GM12878 (cell line): Measurements from ENCODE around the gene SNRNP200. TPM values are rescaled to one million over a fixed set of nuclear protein-coding genes. Genes with fewer than 3 reads are reported as not detected.

ENCODE experiments used
- ATAC-seq: fragments of 200-7000 bp; cut with Tn5 transposase; 3 replicates; pipeline ENCODE4 v1.9.1; 2020; ENCODE audit warnings: mild to moderate bottlenecking, moderate library complexity
- BruUV-seq: library from RNA; stranded (reverse); fragments of 400-500 nt; replicated peaks from 2 replicates; lab custom pipeline; 2021; lab: Mats Ljungman, UMichigan
- CTCF ChIA-PET: fragments of 300-600 bp; sonication (Branson Sonifier 250); formaldehyde crosslinking; extraction: SDS; loops from one replicate; lab custom pipeline; 2021; ENCODE audit warnings: inconsistent platforms; lab: Yijun Ruan, JAX
- POLR2A ChIA-PET: fragments of 350-600 bp; formaldehyde crosslinking; extraction: SDS; loops from one replicate; lab custom pipeline; 2021; ENCODE audit warnings: inconsistent platforms; lab: Charles Lee
- RAD21 ChIA-PET: fragments of 300-600 bp; sonication (Branson Sonifier 250); formaldehyde crosslinking; loops from one replicate; lab custom pipeline; 2023; ENCODE audit warnings: antibody characterized with exemption; ENCODE audit not compliant: unreplicated experiment; lab: Charles Lee
- SMC1A ChIA-PET: fragments of 300-600 bp; sonication (Branson Sonifier 250); formaldehyde crosslinking; loops from one replicate; lab custom pipeline; 2023; ENCODE audit not compliant: unreplicated experiment, uncharacterized antibody; lab: Charles Lee
- DNase-seq: peaks from one replicate; pipeline ENCODE4 v3.0.0-alpha.2; 2011; ENCODE audit warnings: low read depth, low spot score
- FAIRE-seq: peaks from 3 replicates; lab custom pipeline; 2011; peaks lifted over from hg19 to GRCh38; lab: Jason Lieb, UNC
- H2AFZ ChIP-seq: 2 replicates; pipeline ENCODE4 v1.6.0; 2011; ENCODE audit warnings: low read depth, low read length, control low read depth; ENCODE audit not compliant: control insufficient read depth
- H3K27ac ChIP-seq: 2 replicates; pipeline ENCODE4 v1.5.1; 2011; ENCODE audit warnings: control low read depth; ENCODE audit not compliant: control insufficient read depth, insufficient read depth
- H3K27me3 ChIP-seq, 2 experiments: replicated peaks in 1 of 2; 2 replicates each; pipeline versions ENCODE4 v1.6.0 to v1.6.1; 2011; ENCODE audit warnings: low read length in 1 of 2; ENCODE audit not compliant: control insufficient read depth in 2 of 2, insufficient read depth in 2 of 2
- H3K36me3 ChIP-seq, 2 experiments: 2 replicates each; pipeline ENCODE4 v1.5.1; 2011; ENCODE audit warnings: low read length in 1 of 2; ENCODE audit not compliant: control insufficient read depth in 2 of 2, insufficient read depth in 2 of 2
- H3K4me1 ChIP-seq: 2 replicates; pipeline ENCODE4 v1.6.1; 2011; ENCODE audit warnings: mild to moderate bottlenecking, low read length, moderate library complexity, mixed read lengths; ENCODE audit not compliant: control insufficient read depth, insufficient read depth
- H3K4me2 ChIP-seq: 2 replicates; pipeline ENCODE4 v1.6.0; 2011; ENCODE audit warnings: control low read depth; ENCODE audit not compliant: control insufficient read depth, insufficient read depth
- H3K4me3 ChIP-seq: fragments of 200-600 bp; sonication (generic); 2 replicates; pipeline ENCODE4 v1.5.1; 2016
- H3K79me2 ChIP-seq: 2 replicates; pipeline ENCODE4 v1.6.0; 2011; ENCODE audit warnings: low read length; ENCODE audit not compliant: control insufficient read depth, insufficient read depth
- H3K9ac ChIP-seq: 2 replicates; pipeline ENCODE4 v1.8.0; 2011; ENCODE audit warnings: low read length, control low read depth, mixed read lengths; ENCODE audit not compliant: control insufficient read depth, insufficient read depth
- H3K9me3 ChIP-seq: replicated peaks from 3 replicates; pipeline ENCODE4 v1.5.1; 2011; ENCODE audit warnings: mild to moderate bottlenecking, low read length; ENCODE audit not compliant: control insufficient read depth, insufficient read depth
- H4K20me1 ChIP-seq: 2 replicates; pipeline ENCODE4 v1.6.0; 2011; ENCODE audit not compliant: control insufficient read depth, insufficient read depth
- ASH2L ChIP-seq: fragments of 300-600, 200-600 bp; sonication (generic); IDR thresholded peaks from 2 replicates; pipeline ENCODE4 v1.6.1; 2017; ENCODE audit warnings: low read depth, mild to moderate bottlenecking, borderline replicate concordance
- CHD2 ChIP-seq: IDR thresholded peaks from 2 replicates; pipeline ENCODE4 v1.6.1; 2011; ENCODE audit warnings: low read depth, low read length, improper control_type of control experiment, borderline replicate concordance
- DPF2 ChIP-seq: fragments of 450-650 bp; IDR thresholded peaks from 2 replicates; pipeline ENCODE4 v1.6.1; 2017; ENCODE audit warnings: mild to moderate bottlenecking
- HDAC2 ChIP-seq: fragments of 200-600 bp; sonication (generic); IDR thresholded peaks from 2 replicates; pipeline ENCODE4 v1.6.1; 2017
- NFIC ChIP-seq: IDR thresholded peaks from 2 replicates; pipeline ENCODE4 v1.6.1; 2012; ENCODE audit warnings: low read depth, mild to moderate bottlenecking, inconsistent platforms, low read length, moderate library complexity
- NR2C2 ChIP-seq: IDR thresholded peaks from 2 replicates; pipeline ENCODE4 v1.6.1; 2011; ENCODE audit warnings: borderline replicate concordance, low read depth; ENCODE audit not compliant: control insufficient read depth, insufficient read length
- POLR2AphosphoS2 ChIP-seq: IDR thresholded peaks from 2 replicates; pipeline ENCODE4 v1.6.1; 2011; ENCODE audit warnings: low read depth, mild to moderate bottlenecking, low read length, improper control_type of control experiment, moderate library complexity
- TARDBP ChIP-seq: IDR thresholded peaks from 2 replicates; pipeline ENCODE4 v1.6.1; 2016; ENCODE audit warnings: borderline replicate concordance
- ZNF207 ChIP-seq: fragments of 450-650 bp; IDR thresholded peaks from 2 replicates; pipeline ENCODE4 v1.6.1; 2014; ENCODE audit warnings: antibody characterized with exemption, mild to moderate bottlenecking, borderline replicate concordance
- WGBS: methylation state at CpG from one replicate; pipeline ENCODE4 v1.1.6; 2016; ENCODE audit warnings: low lambda C conversion rate; ENCODE audit not compliant: insufficient replicate concordance, insufficient coverage; ENCODE audit errors: missing lambda C conversion rate; 5-methylcytosine and 5-hydroxymethylcytosine counted together
- in situ Hi-C: fragments of 300-500 bp; cut with MboI; formaldehyde crosslinking; loops from 9 replicates; pipeline ENCODE4 v1.14.3; 2018; ENCODE audit warnings: mixed read lengths
- intact Hi-C: fragments of 100-400 bp; cut with micrococcal nuclease; formaldehyde crosslinking; loops from one replicate; pipeline ENCODE4 v1.14.2; 2022; ENCODE audit not compliant: unreplicated experiment
- polyA plus RNA-seq, 11 experiments: library from polyadenylated mRNA; depleted of rRNA in 4 of 11; unstranded in 6 of 11; stranded (reverse) in 5 of 11; fragments of >200 nt; fragmentation: Nextera tagmentation in 4 of 11; fragmentation: Illumina TruSeq in 1 of 11; extraction: Ambion mirVana in 4 of 11; extraction: Trizol in 1 of 11; gene quantifications; 1 replicate in 1 of 11; 2 replicates in 10 of 11; pipeline versions ENCODE4 v1.2.1 to v1.2.3, GENCODE V29; 2011 to 2016; ENCODE audit warnings: inconsistent platforms in 2 of 11, missing spikeins in 2 of 11, low read depth in 1 of 11
- total RNA-seq, 4 experiments: library from RNA; depleted of rRNA in 3 of 4; stranded (reverse); fragments of >200 nt in 3 of 4; fragmentation: Illumina TruSeq in 1 of 4; extraction: Trizol in 1 of 4; gene quantifications; 2 replicates each; pipeline versions ENCODE4 v1.2.1 to v1.2.3, GENCODE V29; 2013 to 2021
- TF ChIP-seq, protein P1 (sequence below): fragments of 450-650 bp; IDR thresholded peaks from 2 replicates; pipeline ENCODE4 v1.6.1; 2017; ENCODE audit warnings: antibody characterized with exemption, mild to moderate bottlenecking, moderate library complexity
- TF ChIP-seq, protein P2 (sequence below): fragments of 150-350 bp; IDR thresholded peaks from 2 replicates; pipeline ENCODE4 v1.6.1; 2014; ENCODE audit warnings: mild to moderate bottlenecking, low read depth, low read length
- TF ChIP-seq, protein P3 (sequence below): fragments of 450-650 bp; IDR thresholded peaks from 2 replicates; pipeline ENCODE4 v1.6.1; 2016; ENCODE audit warnings: mild to moderate bottlenecking

Gene SNRNP200
- total and polyA plus RNA-seq, 10 of the 15 experiments (the other 5 are each of a cell fraction or from before 2014, with no cell fraction given), result 59.2 to 176 (median 106) TPM

DNA sequence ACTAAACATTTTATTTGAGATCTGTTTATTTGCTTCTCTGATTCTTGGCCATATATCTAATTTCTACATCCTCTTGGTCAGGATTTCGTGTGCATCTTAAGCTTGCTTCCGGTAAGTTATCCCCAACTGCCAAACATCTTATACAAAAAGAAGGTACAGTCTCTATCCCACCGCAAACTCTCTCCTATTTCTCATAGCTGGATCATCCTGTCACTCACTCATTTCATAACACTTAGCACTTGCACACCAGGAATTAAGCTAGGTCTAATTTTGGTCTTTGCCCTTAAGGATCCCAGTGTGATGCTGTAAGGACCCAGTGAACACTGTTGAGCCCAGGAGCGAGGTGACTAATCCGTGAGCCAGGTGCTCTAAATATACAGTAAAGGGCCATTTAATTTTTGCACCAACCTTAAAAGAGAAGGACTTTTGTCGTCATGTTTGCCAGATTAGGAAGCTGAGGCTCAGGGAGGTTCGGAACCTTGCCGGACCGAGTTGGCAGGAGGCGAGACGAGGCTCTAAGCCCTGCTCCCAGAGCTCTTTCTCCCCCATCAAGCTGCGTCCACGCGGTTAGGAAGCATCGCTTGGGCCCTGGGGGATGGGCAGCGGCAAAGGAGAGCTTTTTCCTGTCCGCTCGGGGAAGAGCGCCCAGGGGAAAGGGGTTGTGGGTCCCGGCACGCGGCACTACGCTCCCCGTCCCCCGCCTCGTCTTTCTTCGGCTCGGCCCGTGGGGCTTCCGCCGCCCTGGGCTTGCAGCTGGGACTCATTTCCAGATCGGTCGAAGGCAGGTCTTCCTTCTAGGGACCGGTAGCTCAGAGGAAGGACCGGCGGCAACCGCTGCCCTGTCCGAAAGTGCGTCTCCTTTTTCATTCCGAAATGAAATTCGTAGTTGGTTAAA is 15.6 kb upstream of the SNRNP200 start:
- peaks cover 30% of the 10 kb centered on the region for H3K4me1 ChIP-seq
- ChIA-PET RAD21 (interaction anchor here (1.0 to 4.7 kb wide), 14 partner anchors 10 to 537 kb away, joined by 3 to 44 read pairs (median 6); partner anchors contain the start of genes ANKRD39, NCAPH, SNRNP200 and STARD7), CTCF (interaction anchor here (0.8 to 2.6 kb wide), 16 partner anchors 11 to 329 kb away, joined by 3 to 8 read pairs (median 4); partner anchors contain the start of genes ANKRD36C, SNRNP200 and STARD7), SMC1A (interaction anchor here (0.6 to 13.4 kb wide), 12 partner anchors 8 to 213 kb away, joined by 3 to 231 read pairs (median 4); partner anchors contain the start of genes NCAPH and SNRNP200), POLR2A (interaction anchor here (0.5 to 7.7 kb wide), 17 partner anchors 8 to 217 kb away, joined by 3 to 151 read pairs (median 4); partner anchors contain the start of genes NCAPH, SNRNP200 and STARD7)
- under 1% methylated on average over 40 of the region's 41 CpGs for WGBS
- in situ Hi-C loops (no loop called here), intact Hi-C loops (loop anchor here (2.0 to 5.0 kb wide), 3 partner anchors 14 to 114 kb away; partner anchors contain the start of genes CIAO1, STARD7 and TMEM127)
- peak overlapping the region; percentile 89 for H2AFZ ChIP-seq
- H3K79me2 ChIP-seq, result peaks cover 29% of the 10 kb centered on the region
- DNase-seq (no peak), ATAC-seq (peak; percentile 48), FAIRE-seq (no peak)
- no peaks in the 10 kb centered on the region for H4K20me1 ChIP-seq
- H3K4me2 ChIP-seq, result peak overlapping the region; percentile 95
- H3K36me3 ChIP-seq, result no peaks in the 10 kb centered on the region
- peak overlapping the region; percentile 88 for H3K27ac ChIP-seq
- no peaks in the 10 kb centered on the region for H3K27me3 ChIP-seq
- peak overlapping the region; percentile 90 for H3K4me3 ChIP-seq
- peak overlapping the region; percentile 77 for H3K9ac ChIP-seq
- no peaks in the 10 kb centered on the region for H3K9me3 ChIP-seq
- TSS peak; percentile 85 for BruUV-seq
- TF ChIP-seq TARDBP (0 out of 2 replicates have a peak, but pooled peaks have one; percentile 23), POLR2AphosphoS2 (no peak), DPF2 (no peak), HDAC2 (no peak), NFIC (no peak), NR2C2 (no peak), ASH2L (no peak), CHD2 (peak; percentile 46), ZNF207 (no peak)
- TF ChIP-seq, protein P1, sequence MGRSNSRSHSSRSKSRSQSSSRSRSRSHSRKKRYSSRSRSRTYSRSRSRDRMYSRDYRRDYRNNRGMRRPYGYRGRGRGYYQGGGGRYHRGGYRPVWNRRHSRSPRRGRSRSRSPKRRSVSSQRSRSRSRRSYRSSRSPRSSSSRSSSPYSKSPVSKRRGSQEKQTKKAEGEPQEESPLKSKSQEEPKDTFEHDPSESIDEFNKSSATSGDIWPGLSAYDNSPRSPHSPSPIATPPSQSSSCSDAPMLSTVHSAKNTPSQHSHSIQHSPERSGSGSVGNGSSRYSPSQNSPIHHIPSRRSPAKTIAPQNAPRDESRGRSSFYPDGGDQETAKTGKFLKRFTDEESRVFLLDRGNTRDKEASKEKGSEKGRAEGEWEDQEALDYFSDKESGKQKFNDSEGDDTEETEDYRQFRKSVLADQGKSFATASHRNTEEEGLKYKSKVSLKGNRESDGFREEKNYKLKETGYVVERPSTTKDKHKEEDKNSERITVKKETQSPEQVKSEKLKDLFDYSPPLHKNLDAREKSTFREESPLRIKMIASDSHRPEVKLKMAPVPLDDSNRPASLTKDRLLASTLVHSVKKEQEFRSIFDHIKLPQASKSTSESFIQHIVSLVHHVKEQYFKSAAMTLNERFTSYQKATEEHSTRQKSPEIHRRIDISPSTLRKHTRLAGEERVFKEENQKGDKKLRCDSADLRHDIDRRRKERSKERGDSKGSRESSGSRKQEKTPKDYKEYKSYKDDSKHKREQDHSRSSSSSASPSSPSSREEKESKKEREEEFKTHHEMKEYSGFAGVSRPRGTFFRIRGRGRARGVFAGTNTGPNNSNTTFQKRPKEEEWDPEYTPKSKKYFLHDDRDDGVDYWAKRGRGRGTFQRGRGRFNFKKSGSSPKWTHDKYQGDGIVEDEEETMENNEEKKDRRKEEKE, result no peak
- TF ChIP-seq, protein P2, sequence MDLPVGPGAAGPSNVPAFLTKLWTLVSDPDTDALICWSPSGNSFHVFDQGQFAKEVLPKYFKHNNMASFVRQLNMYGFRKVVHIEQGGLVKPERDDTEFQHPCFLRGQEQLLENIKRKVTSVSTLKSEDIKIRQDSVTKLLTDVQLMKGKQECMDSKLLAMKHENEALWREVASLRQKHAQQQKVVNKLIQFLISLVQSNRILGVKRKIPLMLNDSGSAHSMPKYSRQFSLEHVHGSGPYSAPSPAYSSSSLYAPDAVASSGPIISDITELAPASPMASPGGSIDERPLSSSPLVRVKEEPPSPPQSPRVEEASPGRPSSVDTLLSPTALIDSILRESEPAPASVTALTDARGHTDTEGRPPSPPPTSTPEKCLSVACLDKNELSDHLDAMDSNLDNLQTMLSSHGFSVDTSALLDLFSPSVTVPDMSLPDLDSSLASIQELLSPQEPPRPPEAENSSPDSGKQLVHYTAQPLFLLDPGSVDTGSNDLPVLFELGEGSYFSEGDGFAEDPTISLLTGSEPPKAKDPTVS, result no peak
- TF ChIP-seq, protein P3, sequence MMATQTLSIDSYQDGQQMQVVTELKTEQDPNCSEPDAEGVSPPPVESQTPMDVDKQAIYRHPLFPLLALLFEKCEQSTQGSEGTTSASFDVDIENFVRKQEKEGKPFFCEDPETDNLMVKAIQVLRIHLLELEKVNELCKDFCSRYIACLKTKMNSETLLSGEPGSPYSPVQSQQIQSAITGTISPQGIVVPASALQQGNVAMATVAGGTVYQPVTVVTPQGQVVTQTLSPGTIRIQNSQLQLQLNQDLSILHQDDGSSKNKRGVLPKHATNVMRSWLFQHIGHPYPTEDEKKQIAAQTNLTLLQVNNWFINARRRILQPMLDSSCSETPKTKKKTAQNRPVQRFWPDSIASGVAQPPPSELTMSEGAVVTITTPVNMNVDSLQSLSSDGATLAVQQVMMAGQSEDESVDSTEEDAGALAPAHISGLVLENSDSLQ, result peak; percentile 61
